Measurements from ENCODE around the gene DBX1.
"Not testable (repeated sequence)": the region's sequence is repeated elsewhere in the genome, so short reads cannot be mapped to it uniquely, and the experiment has no call there.

Gene DBX1

GRCh38 chr11:20161230-20161918, 1.1 kb upstream of the DBX1 start:
- DNase-seq (ENCODE audit: low read depth, low spot score), result no peak

DNA sequence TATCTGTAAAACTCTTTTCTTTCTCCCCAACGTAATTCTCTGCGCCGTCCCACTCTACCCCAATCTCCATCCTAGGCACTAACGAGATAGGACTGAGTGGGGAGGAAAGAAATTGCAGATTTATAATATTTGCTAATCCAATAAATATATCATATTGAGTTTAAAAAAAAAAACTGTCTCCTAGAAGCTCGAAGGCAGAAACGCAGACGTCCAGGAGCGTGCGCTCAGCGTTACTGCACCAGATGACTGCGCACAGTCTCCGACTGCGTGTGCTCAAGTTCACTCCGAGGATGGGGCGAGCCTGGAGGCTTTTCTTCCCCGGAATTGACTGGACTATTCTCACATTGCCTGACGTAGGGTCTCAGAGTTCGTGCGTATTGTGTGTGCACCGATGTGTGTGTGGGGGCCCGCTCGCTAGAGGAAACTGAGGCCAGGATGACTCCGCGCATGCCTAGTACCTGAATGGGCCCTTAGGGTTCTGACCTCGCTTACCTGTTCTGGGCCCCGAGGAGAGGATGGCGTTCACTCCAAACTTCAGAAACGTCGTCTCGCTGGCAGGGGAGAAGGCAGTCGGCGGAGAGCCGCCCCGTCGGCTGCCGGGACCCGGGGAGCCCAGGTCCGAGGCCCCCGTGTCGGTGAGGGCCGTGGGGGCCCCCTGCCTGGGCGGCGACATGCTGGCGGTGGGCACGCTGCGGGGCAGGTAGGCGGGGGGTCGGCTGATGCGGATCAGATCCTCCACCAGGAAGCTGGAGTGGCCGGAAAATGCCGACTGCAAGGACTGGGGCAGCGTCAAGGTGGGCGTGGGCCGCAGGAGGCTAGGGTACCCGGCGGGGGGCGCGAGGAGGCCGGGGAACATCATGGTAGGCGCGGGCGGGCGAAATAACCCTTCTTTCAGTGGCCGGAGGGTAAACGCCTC, 551 bp downstream of the DBX1 start:
- DNase-seq (ENCODE audit: low read depth, low spot score), result no peak

DNA sequence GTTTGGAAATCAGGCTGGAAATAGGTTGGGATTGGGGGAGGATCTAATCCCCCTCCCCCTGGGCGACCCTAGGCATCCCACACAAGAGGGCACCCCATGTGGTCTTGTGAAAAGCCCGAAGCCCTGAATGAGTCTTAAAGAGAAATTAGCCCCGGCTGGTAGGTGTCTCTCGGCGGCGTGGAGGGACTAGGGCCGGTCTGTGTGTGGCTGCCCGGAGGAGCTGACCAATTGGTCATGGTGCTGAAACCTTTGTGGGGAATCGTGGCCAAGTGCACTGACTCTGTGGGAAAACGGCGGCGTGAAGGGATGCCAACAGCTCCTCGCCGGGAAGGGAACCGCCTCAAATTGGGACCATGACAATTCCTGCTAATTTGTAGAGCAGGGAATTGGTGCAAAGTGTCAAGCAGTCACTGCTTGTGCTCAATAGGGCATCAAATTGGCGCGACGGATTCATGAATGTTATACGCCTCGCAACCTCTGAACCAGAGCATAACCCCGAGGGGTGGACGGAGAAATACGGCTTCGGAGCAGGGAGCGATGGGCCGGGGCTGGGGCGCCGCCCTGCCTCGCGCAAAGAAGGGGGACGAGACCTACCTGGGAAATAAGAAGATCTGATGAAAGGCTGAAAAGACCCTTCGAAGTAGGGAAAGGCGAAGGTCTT, 1.5 kb downstream of the DBX1 start:
- no peak for DNase-seq (ENCODE audit: low read depth, low spot score)

GRCh38 chr11:20157728-20158127, 2.5 kb downstream of the DBX1 start:
- no peak for DNase-seq (ENCODE audit: low read depth, low spot score)

GRCh38 chr11:20156876-20157613, 3.2 kb downstream of the DBX1 start:
- no peak for DNase-seq (ENCODE audit: low read depth, low spot score)

GRCh38 chr11:20156280-20156875, 3.9 kb downstream of the DBX1 start:
- DNase-seq (ENCODE audit: low read depth, low spot score), result no peak

GRCh38 chr11:20155683-20156279, 4.5 kb downstream of the DBX1 start:
- DNase-seq (ENCODE audit: low read depth, low spot score), result no peak

GRCh38 chr11:20154381-20154780, 5.9 kb downstream of the DBX1 start:
- no peak for DNase-seq (ENCODE audit: low read depth, low spot score)

DNA sequence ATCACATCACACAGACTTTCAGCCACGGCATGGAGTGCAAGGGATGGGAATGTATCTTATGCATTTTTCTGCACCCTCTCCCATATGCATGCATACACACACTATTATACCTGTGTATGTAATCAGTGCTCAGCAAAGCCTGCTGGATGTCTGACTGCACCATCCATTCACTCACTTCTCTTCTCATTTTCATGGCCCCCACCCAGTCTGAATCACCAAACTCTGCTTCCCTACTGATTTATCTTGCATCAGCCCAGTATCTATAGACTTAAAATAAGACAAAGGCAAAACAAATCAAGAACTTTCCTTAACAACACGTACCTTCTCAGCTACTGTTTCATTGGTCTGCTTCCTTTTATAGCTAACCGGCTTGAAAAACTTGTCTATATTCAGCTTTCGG, 21.6 kb downstream of the DBX1 start:
- DNase-seq (ENCODE audit: low read depth, low spot score), result no peak

DNA sequence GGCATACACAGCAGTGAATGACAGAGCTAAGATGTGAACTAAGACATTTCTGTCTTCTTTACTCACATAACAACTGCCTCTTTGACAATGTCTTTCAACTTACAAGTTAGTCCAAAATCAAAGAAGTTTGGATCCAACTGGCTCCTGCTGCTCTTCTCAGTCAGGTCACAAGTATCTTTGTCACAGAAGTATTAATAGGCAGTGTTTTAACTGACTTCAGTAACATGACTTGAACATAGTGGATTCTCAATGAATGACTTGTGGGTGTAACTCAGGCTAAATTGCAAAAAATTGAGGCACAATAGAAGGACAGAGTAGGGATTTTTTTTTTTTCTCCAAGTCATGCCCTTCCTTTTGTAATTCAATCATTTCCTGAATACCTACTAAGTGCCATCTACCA, 22.6 kb downstream of the DBX1 start:
- no peak for DNase-seq (ENCODE audit: low read depth, low spot score)

- DNase-seq (ENCODE audit: low read depth, low spot score), result no peak
These were observed 25.1 kb downstream of the DBX1 start for GRCh38 chr11:20134991-20135736.

- no peak for DNase-seq (ENCODE audit: low read depth, low spot score)
These were observed 27.6 kb downstream of the DBX1 start for GRCh38 chr11:20132667-20133039.

GRCh38 chr11:20131788-20132666, 28.2 kb downstream of the DBX1 start:
- no peak for DNase-seq (ENCODE audit: low read depth, low spot score)

GRCh38 chr11:20129665-20130064, 30.6 kb downstream of the DBX1 start:
- DNase-seq (ENCODE audit: low read depth, low spot score), result no peak

GRCh38 chr11:20128528-20128825, 31.8 kb downstream of the DBX1 start:
- not testable (repeated sequence) for DNase-seq (ENCODE audit: low read depth, low spot score)

GRCh38 chr11:20127671-20128527, 32.4 kb downstream of the DBX1 start:
- DNase-seq (ENCODE audit: low read depth, low spot score), result peak; percentile 55

DNA sequence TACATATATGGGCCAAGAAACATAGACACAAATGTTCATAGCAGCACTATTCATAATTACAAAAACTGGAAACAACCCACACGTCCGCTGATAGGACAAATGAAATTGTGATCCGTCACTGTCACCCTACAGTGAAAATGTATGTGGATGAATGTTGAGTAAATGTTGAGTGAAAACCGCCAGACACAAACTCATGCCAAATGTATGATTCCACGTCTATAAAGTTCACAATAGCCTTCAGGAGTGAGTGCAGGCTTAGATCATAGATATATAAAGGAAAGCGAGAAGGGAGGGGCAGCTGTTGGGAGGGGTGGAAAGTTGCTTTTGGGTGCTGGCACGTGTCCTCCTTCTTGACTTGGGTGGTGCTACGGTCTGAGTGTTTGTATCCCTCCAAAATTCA, 33.6 kb downstream of the DBX1 start:
- DNase-seq (ENCODE audit: low read depth, low spot score), result no peak

GRCh38 chr11:20125927-20126326, 34.3 kb downstream of the DBX1 start:
- no peak for DNase-seq (ENCODE audit: low read depth, low spot score)

DNA sequence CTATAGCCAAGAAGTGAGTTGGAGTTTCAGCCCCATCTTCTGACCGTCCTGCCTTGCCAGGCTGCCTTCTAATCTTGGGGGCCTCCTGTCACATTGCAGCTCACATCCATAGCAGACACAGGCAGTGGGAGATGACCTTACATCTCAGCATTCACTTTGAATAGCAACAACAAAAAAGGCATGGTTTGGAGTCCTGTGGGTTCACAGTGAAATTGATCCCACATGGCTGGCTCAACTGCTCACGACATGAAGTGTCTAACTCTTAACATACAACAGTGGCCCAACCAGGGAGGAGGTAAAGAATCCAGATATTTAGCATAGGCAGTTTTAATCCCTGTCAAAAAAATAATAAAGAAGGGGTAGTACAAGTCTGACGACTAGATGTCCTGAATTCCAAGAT, 38.1 kb downstream of the DBX1 start:
- DNase-seq (ENCODE audit: low read depth, low spot score), result no peak
